Type B pancreatic cell (in vitro differentiated cells): Measurements from ENCODE around the gene GKN2. TPM values are rescaled to one million over a fixed set of nuclear protein-coding genes. Genes with fewer than 3 reads are reported as not detected.

Experiments used
- DNase-seq: peaks from one replicate; pipeline ENCODE4 v3.0.0; 2021; ENCODE audit warnings: mixed read lengths; ENCODE audit not compliant: unreplicated experiment; ENCODE audit errors: extremely low spot score
- H3K27ac Mint-ChIP-seq: 2 replicates; pipeline ENCODE4 v1.8.0; 2021; ENCODE audit warnings: mild to moderate bottlenecking, mixed read lengths
- H3K27me3 Mint-ChIP-seq: 2 replicates; pipeline ENCODE4 v1.8.0; 2021; ENCODE audit warnings: mixed read lengths
- H3K36me3 Mint-ChIP-seq: 2 replicates; pipeline ENCODE4 v1.8.0; 2021; ENCODE audit warnings: mixed read lengths
- H3K4me1 Mint-ChIP-seq: one replicate; pipeline ENCODE4 v1.8.0; 2021; ENCODE audit warnings: mixed read lengths; ENCODE audit not compliant: unreplicated experiment
- H3K4me3 Mint-ChIP-seq: 2 replicates; pipeline ENCODE4 v1.8.0; 2021; ENCODE audit warnings: mild to moderate bottlenecking, mixed read lengths
- H3K9me3 Mint-ChIP-seq: 2 replicates; pipeline ENCODE4 v1.8.0; 2021; ENCODE audit warnings: mixed read lengths
- long read RNA-seq: library from polyadenylated mRNA; unstranded; transcript quantifications from one replicate; pipeline ENCODE4 v2.0.0, GENCODE V29; 2020
- total RNA-seq: library from RNA; stranded (reverse); gene quantifications from 2 replicates; pipeline ENCODE4 v1.2.1, GENCODE V29; 2021; ENCODE audit warnings: low replicate concordance
- TF ChIP-seq, protein P1 (sequence below): fragments of 200-600 bp; sonication (generic); conservative IDR thresholded peaks from 2 replicates; pipeline ENCODE4 v1.5.0; 2021; ENCODE audit warnings: antibody characterized with exemption, mild to moderate bottlenecking

GKN2 gene, protein sequence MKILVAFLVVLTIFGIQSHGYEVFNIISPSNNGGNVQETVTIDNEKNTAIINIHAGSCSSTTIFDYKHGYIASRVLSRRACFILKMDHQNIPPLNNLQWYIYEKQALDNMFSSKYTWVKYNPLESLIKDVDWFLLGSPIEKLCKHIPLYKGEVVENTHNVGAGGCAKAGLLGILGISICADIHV
- total RNA-seq: 0.92 TPM in 1 of 2 replicates, not detected in the other
- long read RNA-seq: 0 reads

DNA sequence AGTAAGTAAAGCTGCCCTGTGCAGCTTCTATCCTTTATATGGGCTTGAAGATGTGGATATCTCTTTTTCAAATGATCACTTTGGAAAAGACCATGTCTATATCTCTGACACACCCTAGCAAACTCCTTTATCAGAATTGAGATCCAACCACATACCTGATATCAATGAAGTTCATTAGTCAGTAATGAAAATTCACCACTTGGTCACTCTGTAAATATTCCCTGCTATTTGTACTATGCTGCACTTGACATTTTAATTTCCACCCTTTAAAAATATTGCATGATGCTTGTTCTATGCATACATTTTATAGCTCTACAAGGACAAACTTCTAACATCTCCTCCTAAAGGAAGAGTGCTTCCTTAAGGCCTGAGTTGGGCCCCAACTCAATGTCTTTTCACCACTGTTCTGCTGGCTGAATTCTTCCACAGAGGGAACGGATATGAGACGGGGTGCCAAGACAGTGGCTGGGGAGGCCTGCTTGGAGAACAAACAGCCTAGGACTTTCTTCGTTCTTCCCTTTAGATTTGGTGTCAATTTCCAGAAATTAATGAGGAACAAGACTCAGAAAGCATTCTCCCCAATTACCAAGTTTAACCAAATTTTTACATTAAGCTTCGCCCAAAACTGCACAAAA, at the start of gene GKN2:
GKN2 (minus strand) TSS at position 7 of the 635 bp plus-strand sequence. CDS start 32 bp downstream, outside the sequence.
- no peak within 1 kb of the TSS for H3K27ac Mint-ChIP-seq
- H3K36me3 Mint-ChIP-seq: no peaks in the 10 kb centered on the region
- H3K4me1 Mint-ChIP-seq: no peaks in the 10 kb centered on the region
- no peak for DNase-seq
- TF ChIP-seq, protein P1, sequence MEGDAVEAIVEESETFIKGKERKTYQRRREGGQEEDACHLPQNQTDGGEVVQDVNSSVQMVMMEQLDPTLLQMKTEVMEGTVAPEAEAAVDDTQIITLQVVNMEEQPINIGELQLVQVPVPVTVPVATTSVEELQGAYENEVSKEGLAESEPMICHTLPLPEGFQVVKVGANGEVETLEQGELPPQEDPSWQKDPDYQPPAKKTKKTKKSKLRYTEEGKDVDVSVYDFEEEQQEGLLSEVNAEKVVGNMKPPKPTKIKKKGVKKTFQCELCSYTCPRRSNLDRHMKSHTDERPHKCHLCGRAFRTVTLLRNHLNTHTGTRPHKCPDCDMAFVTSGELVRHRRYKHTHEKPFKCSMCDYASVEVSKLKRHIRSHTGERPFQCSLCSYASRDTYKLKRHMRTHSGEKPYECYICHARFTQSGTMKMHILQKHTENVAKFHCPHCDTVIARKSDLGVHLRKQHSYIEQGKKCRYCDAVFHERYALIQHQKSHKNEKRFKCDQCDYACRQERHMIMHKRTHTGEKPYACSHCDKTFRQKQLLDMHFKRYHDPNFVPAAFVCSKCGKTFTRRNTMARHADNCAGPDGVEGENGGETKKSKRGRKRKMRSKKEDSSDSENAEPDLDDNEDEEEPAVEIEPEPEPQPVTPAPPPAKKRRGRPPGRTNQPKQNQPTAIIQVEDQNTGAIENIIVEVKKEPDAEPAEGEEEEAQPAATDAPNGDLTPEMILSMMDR: no peak
- no peak within 1 kb of the TSS for H3K4me3 Mint-ChIP-seq
- H3K27me3 Mint-ChIP-seq: peaks cover 11% of the 10 kb centered on the region
- H3K9me3 Mint-ChIP-seq: no peaks in the 10 kb centered on the region

GRCh38 chr2:69001879-69002278, 49.2 kb upstream of the GKN2 start:
- H3K4me3 Mint-ChIP-seq: no peak overlapping the region
- no peak overlapping the region for H3K27ac Mint-ChIP-seq
- no peaks in the 10 kb centered on the region for H3K4me1 Mint-ChIP-seq
- TF ChIP-seq, protein P1: no peak
- no peak for DNase-seq
- peaks cover 19% of the 10 kb centered on the region for H3K27me3 Mint-ChIP-seq
- peaks cover 9% of the 10 kb centered on the region for H3K9me3 Mint-ChIP-seq
- no peaks in the 10 kb centered on the region for H3K36me3 Mint-ChIP-seq

- Mint-ChIP-seq H3K36me3 (no peaks in the 10 kb centered on the region), H3K27ac (no peak overlapping the region), H3K9me3 (peaks cover 8% of the 10 kb centered on the region), H3K4me1 (no peaks in the 10 kb centered on the region), H3K4me3 (no peak overlapping the region), H3K27me3 (peaks cover 17% of the 10 kb centered on the region)
- DNase-seq: no peak
- TF ChIP-seq, protein P1: no peak
Measured at GRCh38 chr2:68997401-68997800, 44.7 kb upstream of the GKN2 start.

- no peak for DNase-seq
- no peak overlapping the region for H3K27ac Mint-ChIP-seq
Measured at GRCh38 chr2:68995916-68996315, 43.2 kb upstream of the GKN2 start.

DNA sequence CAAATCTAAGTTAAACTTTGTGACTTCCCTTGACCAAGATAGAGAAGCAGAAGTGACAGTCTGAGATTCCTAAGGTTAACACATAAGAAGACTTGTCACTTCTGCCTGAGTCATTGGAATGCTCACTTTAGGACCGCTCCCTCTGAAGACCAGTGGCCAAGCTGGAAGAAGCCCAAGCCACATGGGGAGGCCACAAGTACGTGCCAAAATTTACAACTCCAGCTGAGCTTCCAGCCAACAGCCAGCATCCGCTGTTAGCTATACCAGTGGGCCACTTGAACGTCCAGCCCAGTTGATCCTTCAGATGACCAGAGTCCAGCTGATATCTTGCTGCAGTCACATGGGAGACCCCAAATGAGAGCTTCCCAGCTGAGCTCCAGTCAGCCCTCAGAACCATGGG, 42.2 kb upstream of the GKN2 start:
- Mint-ChIP-seq H3K4me3 (no peak overlapping the region), H3K27ac (no peak overlapping the region), H3K27me3 (peaks cover 23% of the 10 kb centered on the region), H3K4me1 (no peaks in the 10 kb centered on the region), H3K36me3 (no peaks in the 10 kb centered on the region), H3K9me3 (no peaks in the 10 kb centered on the region)
- DNase-seq: no peak
- TF ChIP-seq, protein P1: no peak

More at GRCh38 chr2:68995916-68996315, 43.2 kb upstream of the GKN2 start:
- Mint-ChIP-seq H3K36me3 (no peaks in the 10 kb centered on the region), H3K4me1 (no peaks in the 10 kb centered on the region), H3K9me3 (no peaks in the 10 kb centered on the region), H3K4me3 (no peak overlapping the region), H3K27me3 (peaks cover 18% of the 10 kb centered on the region)
- TF ChIP-seq, protein P1: no peak
